AG09309 (cell line): ENCODE data around the gene SNX24.

Experiments used
- DNase-seq: peaks from one replicate; pipeline ENCODE4 v3.0.0-alpha.2; 2010; ENCODE audit warnings: low read depth
- H3K4me3 ChIP-seq: 2 replicates; pipeline ENCODE4 v1.5.1; 2011; ENCODE audit warnings: mild to moderate bottlenecking, low read depth, low read length, moderate library complexity; ENCODE audit not compliant: control insufficient read depth
- CTCF ChIP-seq: IDR thresholded peaks from 2 replicates; pipeline ENCODE4 v1.5.1; 2011; ENCODE audit warnings: mild to moderate bottlenecking, low read depth, low read length, inconsistent platforms; ENCODE audit not compliant: insufficient read depth, control insufficient read depth; ENCODE audit errors: missing control alignments

The SNX24 gene

DNA sequence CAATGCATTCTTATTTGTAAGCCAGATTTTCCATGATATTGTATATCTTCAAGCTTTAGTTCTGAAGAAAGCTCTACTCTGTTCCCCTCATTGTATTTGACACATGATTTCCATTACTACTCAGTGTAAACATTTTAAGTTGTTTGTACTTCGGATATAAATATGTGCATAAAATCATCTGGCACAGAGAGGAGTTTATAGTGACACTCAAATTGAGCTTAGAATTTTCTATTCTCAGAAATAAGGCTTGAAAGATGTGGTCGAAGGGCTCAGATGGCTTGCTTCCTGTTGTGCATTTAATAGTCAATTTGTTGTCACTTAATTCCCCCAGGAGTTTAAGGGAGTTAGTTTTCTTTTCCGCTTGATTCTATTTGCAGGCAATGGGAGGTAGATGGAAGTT is 102.4 kb downstream of the SNX24 start:
- no peak overlapping the region for H3K4me3 ChIP-seq
- TF ChIP-seq CTCF, result no peak
- DNase-seq, result no peak

- TF ChIP-seq CTCF, result no peak
- no peak overlapping the region for H3K4me3 ChIP-seq
- no peak for DNase-seq
Observed at GRCh38 chr5:122948319-122948718, 102.9 kb downstream of the SNX24 start.

- H3K4me3 ChIP-seq, result no peak overlapping the region
- DNase-seq, result no peak
- TF ChIP-seq CTCF, result no peak
Observed at GRCh38 chr5:122951658-122952057, 106.2 kb downstream of the SNX24 start.

DNA sequence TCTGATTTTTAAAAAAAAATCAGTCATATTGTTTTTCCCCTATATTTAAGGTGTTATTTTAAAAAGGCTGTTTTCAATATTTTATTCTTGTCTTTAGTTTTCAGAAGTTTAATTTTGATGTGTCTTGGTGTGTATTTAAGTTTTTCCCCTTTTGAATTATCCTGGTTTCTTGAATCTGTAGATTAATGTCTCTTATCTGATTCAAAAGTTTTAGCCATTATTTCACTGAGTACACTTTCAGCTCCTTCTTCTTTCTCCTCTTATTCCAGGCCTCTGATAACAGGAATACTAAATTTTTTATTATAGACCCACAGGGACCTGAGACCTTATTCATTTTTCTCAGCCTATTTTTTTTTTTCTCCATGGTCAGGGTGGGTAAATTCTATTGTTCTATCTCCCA is 109.3 kb downstream of the SNX24 start:
- no peak for TF ChIP-seq CTCF
- H3K4me3 ChIP-seq, result no peak overlapping the region
- no peak for DNase-seq

- no peak overlapping the region for H3K4me3 ChIP-seq
- no peak for TF ChIP-seq CTCF
- DNase-seq, result no peak
Observed at GRCh38 chr5:122957457-122957856, 112.0 kb downstream of the SNX24 start.

- no peak overlapping the region for H3K4me3 ChIP-seq
- DNase-seq, result no peak
- no peak for TF ChIP-seq CTCF
Observed at GRCh38 chr5:122959740-122960445, 114.5 kb downstream of the SNX24 start.
